ENCODE data around the gene CACNA1C.
"Not testable (repeated sequence)": the region's sequence is repeated elsewhere in the genome, so short reads cannot be mapped to it uniquely, and the experiment has no call there.

The CACNA1C gene

GRCh38 chr12:2693244-2693860 lies 640.6 kb downstream of the CACNA1C start:
- no peak for DNase-seq (ENCODE audit: low spot score)

GRCh38 chr12:2693980-2694610 lies 641.3 kb downstream of the CACNA1C start:
- DNase-seq (ENCODE audit: low spot score) (no peak), FAIRE-seq (no peak)

More at GRCh38 chr12:2693244-2693860, 640.6 kb downstream of the CACNA1C start:
- FAIRE-seq: no peak

- FAIRE-seq (no peak), DNase-seq (ENCODE audit: low spot score) (no peak)
These were observed 643.3 kb downstream of the CACNA1C start for GRCh38 chr12:2696136-2696535.

GRCh38 chr12:2697057-2697800 lies 644.4 kb downstream of the CACNA1C start:
- no peak for FAIRE-seq
- no peak for DNase-seq (ENCODE audit: low spot score)

GRCh38 chr12:2698566-2698965 lies 645.8 kb downstream of the CACNA1C start:
- DNase-seq (ENCODE audit: low spot score): no peak
- no peak for FAIRE-seq

- DNase-seq (ENCODE audit: low spot score): no peak
- FAIRE-seq: no peak
These were observed 657.9 kb downstream of the CACNA1C start for GRCh38 chr12:2710701-2711100.

- no peak for DNase-seq (ENCODE audit: low spot score)
- FAIRE-seq: no peak
These were observed 666.6 kb downstream of the CACNA1C start for GRCh38 chr12:2719392-2719791.

- DNase-seq (ENCODE audit: low spot score): no peak
These were observed 670.0 kb downstream of the CACNA1C start for GRCh38 chr12:2722806-2723205.

GRCh38 chr12:2732290-2732689 lies 679.5 kb downstream of the CACNA1C start:
- no peak for DNase-seq (ENCODE audit: low spot score)
- no peak for FAIRE-seq

More at GRCh38 chr12:2722806-2723205, 670.0 kb downstream of the CACNA1C start:
- FAIRE-seq: no peak

- DNase-seq (ENCODE audit: low spot score) (no peak), FAIRE-seq (no peak)
These were observed 680.9 kb downstream of the CACNA1C start for GRCh38 chr12:2733493-2734355.

GRCh38 chr12:2735432-2735831 lies 682.6 kb downstream of the CACNA1C start:
- FAIRE-seq: no peak

GRCh38 chr12:2737656-2738241 lies 685.0 kb downstream of the CACNA1C start:
- FAIRE-seq: no peak

More at GRCh38 chr12:2735432-2735831, 682.6 kb downstream of the CACNA1C start:
- no peak for DNase-seq (ENCODE audit: low spot score)

GRCh38 chr12:2739069-2739468 lies 686.3 kb downstream of the CACNA1C start:
- FAIRE-seq (no peak), DNase-seq (ENCODE audit: low spot score) (no peak)

More at GRCh38 chr12:2737656-2738241, 685.0 kb downstream of the CACNA1C start:
- no peak for DNase-seq (ENCODE audit: low spot score)

- no peak for DNase-seq (ENCODE audit: low spot score)
- FAIRE-seq: no peak
These were observed 687.2 kb downstream of the CACNA1C start for GRCh38 chr12:2739832-2740641.

- not testable (repeated sequence) for DNase-seq (ENCODE audit: low spot score); FAIRE-seq
These were observed 689.2 kb downstream of the CACNA1C start for GRCh38 chr12:2742037-2742436.

GRCh38 chr12:2743478-2743877 lies 690.7 kb downstream of the CACNA1C start:
- no peak for DNase-seq (ENCODE audit: low spot score)
- no peak for FAIRE-seq

GRCh38 chr12:2745655-2746054 lies 692.9 kb downstream of the CACNA1C start:
- FAIRE-seq (no peak), DNase-seq (ENCODE audit: low spot score) (no peak)
